NCI-H526 treated with DMSO at 0.1 percent for 48 hours (cell line): ENCODE data around the gene BRF1.

Experiments
- DNase-seq: peaks from one replicate; lab custom pipeline; 2025; lab: John Stamatoyannopoulos, UW

The BRF1 gene

GRCh38 chr14:105210266-105211025 is 90.4 kb downstream of the BRF1 start:
- no peak for DNase-seq

- no peak for DNase-seq
Measured at GRCh38 chr14:105209646-105210045, 91.2 kb downstream of the BRF1 start.

- no peak for DNase-seq
Measured at GRCh38 chr14:105209091-105209490, 91.7 kb downstream of the BRF1 start.

GRCh38 chr14:105208738-105209075 is 92.1 kb downstream of the BRF1 start:
- no peak for DNase-seq

- no peak for DNase-seq
Measured at GRCh38 chr14:105207996-105208737, 92.6 kb downstream of the BRF1 start.

- DNase-seq = no peak
Measured at GRCh38 chr14:105207460-105207901, 93.3 kb downstream of the BRF1 start.

- DNase-seq = no peak
Measured at GRCh38 chr14:105206873-105207272, 93.9 kb downstream of the BRF1 start.

GRCh38 chr14:105205673-105206208 is 95.1 kb downstream of the BRF1 start:
- no peak for DNase-seq

GRCh38 chr14:105204931-105205672 is 95.7 kb downstream of the BRF1 start:
- no peak for DNase-seq

- peak; percentile 28 for DNase-seq
Measured at GRCh38 chr14:105204206-105204930, 96.4 kb downstream of the BRF1 start.

GRCh38 chr14:105203701-105204100 is 97.1 kb downstream of the BRF1 start:
- no peak for DNase-seq

- DNase-seq = peak; percentile 25
Measured at GRCh38 chr14:105203057-105203531, 97.7 kb downstream of the BRF1 start.

- DNase-seq = peak; percentile 18
Measured at GRCh38 chr14:105201925-105202513, 98.8 kb downstream of the BRF1 start.

GRCh38 chr14:105201156-105201924 is 99.5 kb downstream of the BRF1 start:
- DNase-seq = no peak

GRCh38 chr14:105200641-105201040 is 100.2 kb downstream of the BRF1 start:
- no peak for DNase-seq

GRCh38 chr14:105200074-105200473 is 100.7 kb downstream of the BRF1 start:
- DNase-seq = no peak

GRCh38 chr14:105199093-105199492 is 101.7 kb downstream of the BRF1 start:
- DNase-seq = no peak

GRCh38 chr14:105198588-105198987 is 102.2 kb downstream of the BRF1 start:
- no peak for DNase-seq

- no peak for DNase-seq
Measured at GRCh38 chr14:105197211-105197641, 103.6 kb downstream of the BRF1 start.

- no peak for DNase-seq
Measured at GRCh38 chr14:105196265-105196960, 104.4 kb downstream of the BRF1 start.
